Parathyroid adenoma (tissue), 2 donors: ENCODE measurements around the gene ATRN.

ENCODE experiments used
- H2AFZ ChIP-seq: fragments of 300-600 bp; sonication (generic); one replicate; pipeline ENCODE4 v1.7.0; 2017; ENCODE audit warnings: antibody characterized with exemption, mild to moderate bottlenecking
- H3K27ac ChIP-seq: fragments of 300-600 bp; sonication (generic); one replicate; pipeline ENCODE4 v1.7.0; 2017
- H3K27me3 ChIP-seq: fragments of 300-600 bp; sonication (generic); one replicate; pipeline ENCODE4 v1.7.0; 2017; ENCODE audit warnings: low read length; ENCODE audit not compliant: control insufficient read depth, insufficient read depth
- H3K36me3 ChIP-seq: fragments of 300-600 bp; sonication (generic); one replicate; pipeline ENCODE4 v1.7.0; 2017; ENCODE audit warnings: low read length; ENCODE audit not compliant: control insufficient read depth, insufficient read depth
- H3K4me1 ChIP-seq: fragments of 300-600 bp; sonication (generic); one replicate; pipeline ENCODE4 v1.7.0; 2017; ENCODE audit warnings: control low read depth
- H3K4me2 ChIP-seq: fragments of 300-600 bp; sonication (generic); one replicate; pipeline ENCODE4 v1.7.0; 2017; ENCODE audit warnings: low read length
- H3K4me3 ChIP-seq: fragments of 300-600 bp; sonication (generic); one replicate; pipeline ENCODE4 v1.7.0; 2017; ENCODE audit warnings: low read depth, low read length
- H3K79me2 ChIP-seq: fragments of 300-600 bp; sonication (generic); one replicate; pipeline ENCODE4 v1.7.0; 2017; ENCODE audit warnings: control low read depth
- H3K9ac ChIP-seq: fragments of 300-600 bp; sonication (generic); one replicate; pipeline ENCODE4 v1.7.0; 2017; ENCODE audit warnings: mild to moderate bottlenecking
- H3K9me3 ChIP-seq: fragments of 300-600 bp; sonication (generic); one replicate; pipeline ENCODE4 v1.7.0; 2017; ENCODE audit warnings: low read length; ENCODE audit not compliant: control insufficient read depth
- CTCF ChIP-seq: fragments of 300-600 bp; sonication (generic); IDR thresholded peaks from one replicate; pipeline ENCODE4 v1.7.0; 2017; ENCODE audit warnings: antibody characterized with exemption, mild to moderate bottlenecking
- donor health status: primary hyperparathyroidism.

Gene ATRN

GRCh38 chr20:3464166-3464565 lies 6.7 kb upstream of the ATRN start:
- Histone ChIP-seq H3K9ac (no peak overlapping the region), H3K27ac (no peak overlapping the region), H3K79me2 (no peaks in the 10 kb centered on the region), H3K27me3 (no peaks in the 10 kb centered on the region), H3K9me3 (no peaks in the 10 kb centered on the region), H3K4me2 (no peak overlapping the region), H3K36me3 (no peaks in the 10 kb centered on the region), H2AFZ (no peak overlapping the region), H3K4me3 (no peak overlapping the region), H3K4me1 (peaks cover 8% of the 10 kb centered on the region)
- no peak for TF ChIP-seq CTCF

GRCh38 chr20:3465301-3465700 lies 5.5 kb upstream of the ATRN start:
- Histone ChIP-seq H3K9ac (no peak overlapping the region), H2AFZ (no peak overlapping the region), H3K4me2 (no peak overlapping the region), H3K36me3 (no peaks in the 10 kb centered on the region), H3K4me3 (no peak overlapping the region), H3K9me3 (no peaks in the 10 kb centered on the region), H3K4me1 (peaks cover 8% of the 10 kb centered on the region), H3K27me3 (no peaks in the 10 kb centered on the region), H3K27ac (no peak overlapping the region), H3K79me2 (no peaks in the 10 kb centered on the region)
- no peak for TF ChIP-seq CTCF

GRCh38 chr20:3470208-3470626 lies 601 bp upstream of the ATRN start:
- Histone ChIP-seq H3K4me3 (peak overlapping the region; percentile 68), H3K4me2 (peak overlapping the region; percentile 64), H3K27me3 (no peaks in the 10 kb centered on the region)

GRCh38 chr20:3471397-3472021 lies 691 bp downstream of the ATRN start:
- Histone ChIP-seq H3K4me1 (peaks cover 12% of the 10 kb centered on the region), H3K27ac (no peak overlapping the region)
- TF ChIP-seq CTCF: no peak

More at GRCh38 chr20:3470208-3470626, 601 bp upstream of the ATRN start:
- Histone ChIP-seq H3K9me3 (no peaks in the 10 kb centered on the region), H3K27ac (peak overlapping the region; percentile 58), H3K4me1 (peaks cover 12% of the 10 kb centered on the region), H3K79me2 (peaks cover 32% of the 10 kb centered on the region), H3K36me3 (no peaks in the 10 kb centered on the region), H3K9ac (peak overlapping the region; percentile 78), H2AFZ (peak overlapping the region; percentile 98)
- no peak for TF ChIP-seq CTCF

GRCh38 chr20:3472105-3472504 lies 1.3 kb downstream of the ATRN start:
- Histone ChIP-seq H3K4me3 (peak overlapping the region; percentile 68), H2AFZ (no peak overlapping the region), H3K79me2 (peaks cover 39% of the 10 kb centered on the region), H3K27ac (no peak overlapping the region), H3K4me2 (peak overlapping the region; percentile 64), H3K4me1 (peaks cover 12% of the 10 kb centered on the region), H3K36me3 (no peaks in the 10 kb centered on the region), H3K27me3 (no peaks in the 10 kb centered on the region), H3K9me3 (no peaks in the 10 kb centered on the region), H3K9ac (no peak overlapping the region)
- no peak for TF ChIP-seq CTCF

More at GRCh38 chr20:3471397-3472021, 691 bp downstream of the ATRN start:
- H3K4me3 ChIP-seq: peak overlapping the region; percentile 68
- no peaks in the 10 kb centered on the region for H3K36me3 ChIP-seq
- H3K4me2 ChIP-seq: peak overlapping the region; percentile 64
- peak overlapping the region; percentile 98 for H2AFZ ChIP-seq
- peak overlapping the region; percentile 78 for H3K9ac ChIP-seq
- H3K27me3 ChIP-seq: no peaks in the 10 kb centered on the region
- H3K9me3 ChIP-seq: no peaks in the 10 kb centered on the region
- peaks cover 38% of the 10 kb centered on the region for H3K79me2 ChIP-seq
